PC-3 (cell line): ENCODE results near the gene C5AR2. TPM values are rescaled to one million over a fixed set of nuclear protein-coding genes. Genes with fewer than 3 reads are reported as not detected.

ENCODE experiments used
- ATAC-seq: fragments of 200-7000 bp; cut with Tn5 transposase; 2 replicates; pipeline ENCODE4 v1.9.1; 2020; ENCODE audit warnings: mild to moderate bottlenecking, moderate library complexity
- BruUV-seq: library from RNA; stranded (reverse); fragments of 400-500 nt; replicated peaks from 2 replicates; lab custom pipeline; 2021; lab: Mats Ljungman, UMichigan
- CTCF ChIA-PET: fragments of 300-600 bp; sonication (Branson Sonifier 250); formaldehyde crosslinking; loops from one replicate; lab custom pipeline; 2022; ENCODE audit warnings: antibody characterized with exemption; lab: Charles Lee
- POLR2A ChIA-PET: fragments of 300-600 bp; sonication (Branson Sonifier 250); formaldehyde crosslinking; loops from one replicate; lab custom pipeline; 2022; ENCODE audit warnings: antibody characterized with exemption; ENCODE audit not compliant: unreplicated experiment; lab: Charles Lee
- DNase-seq: peaks from one replicate; pipeline ENCODE4 v3.0.0-alpha.2; 2015
- H2AFZ ChIP-seq: fragments of 300-600 bp; sonication (generic); 2 replicates; pipeline ENCODE4 v1.6.0; 2016; ENCODE audit warnings: antibody characterized with exemption, low read length
- H3F3A ChIP-seq: fragments of 300-600 bp; sonication (generic); one replicate; pipeline ENCODE4 v1.6.0; 2017; ENCODE audit warnings: antibody characterized with exemption, low read length, control low read depth, mild to moderate bottlenecking; ENCODE audit not compliant: unreplicated experiment
- H3K27ac ChIP-seq: fragments of 300-600 bp; sonication (generic); 2 replicates; pipeline ENCODE4 v1.5.1; 2016; ENCODE audit warnings: mild to moderate bottlenecking, low read length
- H3K27me3 ChIP-seq: fragments of 300-600 bp; sonication (generic); 2 replicates; pipeline ENCODE4 v1.6.1; 2016; ENCODE audit warnings: low read length, mixed read lengths
- H3K36me3 ChIP-seq: fragments of 300-600 bp; sonication (generic); 2 replicates; pipeline ENCODE4 v1.6.1; 2016; ENCODE audit warnings: low read depth, mixed run types, low read length, mixed read lengths
- H3K4me1 ChIP-seq: fragments of 300-600 bp; sonication (generic); 2 replicates; pipeline ENCODE4 v1.5.1; 2016; ENCODE audit warnings: low read length; ENCODE audit not compliant: insufficient read depth
- H3K4me2 ChIP-seq: fragments of 300-600 bp; sonication (generic); 2 replicates; pipeline ENCODE4 v1.6.0; 2016; ENCODE audit warnings: low read length
- H3K4me3 ChIP-seq: fragments of 300-600 bp; sonication (generic); 2 replicates; pipeline ENCODE4 v1.5.1; 2016; ENCODE audit warnings: mild to moderate bottlenecking, low read length, mixed read lengths
- H3K79me2 ChIP-seq: fragments of 300-600 bp; sonication (generic); 2 replicates; pipeline ENCODE4 v1.6.1; 2017; ENCODE audit warnings: low read length, mixed read lengths
- H3K9ac ChIP-seq: fragments of 300-600 bp; sonication (generic); 2 replicates; pipeline ENCODE4 v1.6.0; 2016; ENCODE audit warnings: mild to moderate bottlenecking, low read length
- H3K9me2 ChIP-seq: fragments of 300-600 bp; sonication (generic); replicated peaks from 2 replicates; pipeline ENCODE4 v1.6.1; 2016; ENCODE audit warnings: mixed run types, low read length, mixed read lengths
- H3K9me3 ChIP-seq: fragments of 300-600 bp; sonication (generic); 2 replicates; pipeline ENCODE4 v1.6.1; 2016; ENCODE audit warnings: low read length, mixed read lengths
- H4K20me1 ChIP-seq: fragments of 300-600 bp; sonication (generic); 2 replicates; pipeline ENCODE4 v1.6.1; 2016; ENCODE audit warnings: low read length, mixed read lengths
- EZH2 ChIP-seq: fragments of 300-600 bp; sonication (generic); IDR thresholded peaks from one replicate; pipeline ENCODE4 v1.6.1; 2017; ENCODE audit warnings: antibody characterized with exemption, mild to moderate bottlenecking, low read length; ENCODE audit not compliant: unreplicated experiment
- EZH2phosphoT487 ChIP-seq: fragments of 300-600 bp; sonication (generic); IDR thresholded peaks from 2 replicates; pipeline ENCODE4 v1.6.1; 2018; ENCODE audit warnings: mild to moderate bottlenecking, antibody characterized with exemption, low read length, borderline replicate concordance
- intact Hi-C: fragments of 100-400 bp; cut with micrococcal nuclease; formaldehyde crosslinking; loops from 2 replicates; pipeline ENCODE4 v1.9.0; 2023
- total RNA-seq: library from RNA; depleted of rRNA; stranded (reverse); fragments of >200 nt; gene quantifications from 2 replicates; pipeline ENCODE4 v1.2.3, GENCODE V29; 2014
- TF ChIP-seq, protein P1 (sequence below): fragments of 300-600 bp; sonication (generic); conservative IDR thresholded peaks from 2 replicates; pipeline ENCODE4 v1.5.1; 2017; ENCODE audit warnings: antibody characterized with exemption, low read depth, mild to moderate bottlenecking, low read length

The C5AR2 gene
- total RNA-seq, 1 experiment from 2014 or later = not detected

DNA sequence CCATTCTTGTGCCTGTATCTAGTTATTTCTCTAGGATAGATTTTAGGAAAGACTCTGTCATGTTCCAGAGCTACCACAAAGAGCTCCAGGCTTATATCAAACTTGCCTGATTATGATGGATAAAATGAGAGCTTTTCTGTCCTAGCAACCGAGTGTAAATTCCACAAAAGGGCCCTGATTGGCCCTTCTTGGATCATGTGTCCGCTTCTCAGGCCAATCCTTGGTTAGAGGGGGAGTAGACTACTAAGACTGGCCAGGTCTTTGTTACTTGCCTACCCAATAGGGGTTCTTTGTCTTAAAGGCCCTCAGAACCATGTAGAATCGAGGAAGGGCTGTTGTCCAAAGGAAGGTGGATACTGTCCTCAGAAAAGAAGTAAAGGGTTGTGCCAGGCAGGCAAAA, 19.6 kb downstream of the C5AR2 start:
- intact Hi-C loops = no loop called here
- Histone ChIP-seq H3K9me3 (no peaks in the 10 kb centered on the region), H2AFZ (no peak overlapping the region), H4K20me1 (no peaks in the 10 kb centered on the region), H3K9me2 (no peaks in the 10 kb centered on the region), H3K4me2 (no peak overlapping the region), H3K27me3 (no peaks in the 10 kb centered on the region), H3K4me1 (peaks cover 8% of the 10 kb centered on the region; the same call in 1 of the 2 replicates), H3K79me2 (peaks cover 46% of the 10 kb centered on the region), H3K9ac (no peak overlapping the region), H3K4me3 (no peak overlapping the region), H3K36me3 (peaks cover 14% of the 10 kb centered on the region; the same call in 1 of the 2 replicates), H3F3A (no peaks in the 10 kb centered on the region), H3K27ac (no peak overlapping the region)
- ChIA-PET POLR2A (no interaction called here), CTCF (no interaction called here)
- no peak for TF ChIP-seq EZH2phosphoT487
- TF ChIP-seq EZH2 = no peak
- TF ChIP-seq, protein P1, sequence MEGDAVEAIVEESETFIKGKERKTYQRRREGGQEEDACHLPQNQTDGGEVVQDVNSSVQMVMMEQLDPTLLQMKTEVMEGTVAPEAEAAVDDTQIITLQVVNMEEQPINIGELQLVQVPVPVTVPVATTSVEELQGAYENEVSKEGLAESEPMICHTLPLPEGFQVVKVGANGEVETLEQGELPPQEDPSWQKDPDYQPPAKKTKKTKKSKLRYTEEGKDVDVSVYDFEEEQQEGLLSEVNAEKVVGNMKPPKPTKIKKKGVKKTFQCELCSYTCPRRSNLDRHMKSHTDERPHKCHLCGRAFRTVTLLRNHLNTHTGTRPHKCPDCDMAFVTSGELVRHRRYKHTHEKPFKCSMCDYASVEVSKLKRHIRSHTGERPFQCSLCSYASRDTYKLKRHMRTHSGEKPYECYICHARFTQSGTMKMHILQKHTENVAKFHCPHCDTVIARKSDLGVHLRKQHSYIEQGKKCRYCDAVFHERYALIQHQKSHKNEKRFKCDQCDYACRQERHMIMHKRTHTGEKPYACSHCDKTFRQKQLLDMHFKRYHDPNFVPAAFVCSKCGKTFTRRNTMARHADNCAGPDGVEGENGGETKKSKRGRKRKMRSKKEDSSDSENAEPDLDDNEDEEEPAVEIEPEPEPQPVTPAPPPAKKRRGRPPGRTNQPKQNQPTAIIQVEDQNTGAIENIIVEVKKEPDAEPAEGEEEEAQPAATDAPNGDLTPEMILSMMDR = no peak
- no peak for ATAC-seq
- peak; percentile 37 for DNase-seq
- no TSS peak for BruUV-seq

DNA sequence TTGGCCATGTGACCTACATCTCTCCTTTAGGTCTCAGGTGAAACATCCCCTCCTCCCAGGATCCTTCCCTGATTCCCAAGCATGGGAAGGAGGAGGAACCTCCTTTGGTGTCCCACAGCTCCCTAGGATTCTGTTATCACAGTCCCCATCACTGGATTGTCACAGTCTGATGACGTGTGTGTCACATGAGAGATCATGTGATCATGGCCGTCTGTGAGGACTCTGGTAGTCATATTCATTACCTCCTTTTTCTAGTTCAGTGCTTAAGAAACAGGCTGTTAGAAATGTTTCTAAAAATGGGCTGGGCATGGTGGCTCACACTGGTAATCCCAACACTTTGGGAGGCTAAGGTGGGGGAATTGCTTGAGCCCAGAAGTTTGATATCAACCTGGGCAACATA, 20.1 kb downstream of the C5AR2 start:
- peaks cover 8% of the 10 kb centered on the region; the same call in 1 of the 2 replicates for H3K4me1 ChIP-seq
- ChIA-PET POLR2A (no interaction called here), CTCF (no interaction called here)
- H3K79me2 ChIP-seq = peaks cover 46% of the 10 kb centered on the region
- H3K9me2 ChIP-seq = no peaks in the 10 kb centered on the region
- DNase-seq = no peak
- intact Hi-C loops = no loop called here
- no peaks in the 10 kb centered on the region for H3K9me3 ChIP-seq
- no peaks in the 10 kb centered on the region for H3K27me3 ChIP-seq
- H3F3A ChIP-seq = no peaks in the 10 kb centered on the region
- ATAC-seq = no peak
- no peaks in the 10 kb centered on the region for H4K20me1 ChIP-seq
- H3K36me3 ChIP-seq = peaks cover 17% of the 10 kb centered on the region; the same call in 1 of the 2 replicates
- no peak overlapping the region for H3K27ac ChIP-seq
- H3K4me2 ChIP-seq = no peak overlapping the region
- no TSS peak for BruUV-seq
- TF ChIP-seq EZH2phosphoT487 = no peak
- no peak for TF ChIP-seq EZH2
- TF ChIP-seq, protein P1 = no peak
- H3K9ac ChIP-seq = no peak overlapping the region
- H3K4me3 ChIP-seq = no peak overlapping the region
- no peak overlapping the region for H2AFZ ChIP-seq

DNA sequence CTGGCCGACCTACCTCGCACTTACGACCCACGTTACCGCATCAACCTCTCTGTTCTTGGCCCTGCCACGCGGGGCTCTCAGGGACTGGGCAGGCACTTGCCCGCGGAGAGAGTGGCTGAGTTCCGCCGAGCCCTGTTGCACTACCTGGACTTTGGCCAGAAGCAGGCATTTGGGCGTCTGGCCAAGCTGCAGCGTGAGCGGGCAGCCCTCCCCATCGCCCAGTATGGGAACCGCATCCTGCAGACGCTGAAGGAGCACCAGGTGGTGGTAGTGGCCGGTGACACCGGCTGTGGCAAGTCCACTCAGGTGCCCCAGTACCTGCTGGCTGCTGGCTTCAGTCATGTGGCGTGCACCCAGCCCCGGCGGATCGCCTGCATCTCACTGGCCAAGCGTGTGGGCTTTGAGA, 21.3 kb downstream of the C5AR2 start:
- POLR2A ChIA-PET = no interaction called here
- no peaks in the 10 kb centered on the region for H3F3A ChIP-seq
- no peak overlapping the region for H3K4me3 ChIP-seq
- H4K20me1 ChIP-seq = no peaks in the 10 kb centered on the region
- no peaks in the 10 kb centered on the region for H3K27me3 ChIP-seq
- H3K9me3 ChIP-seq = no peaks in the 10 kb centered on the region
- DNase-seq (no peak), ATAC-seq (no peak)
- TF ChIP-seq EZH2 (no peak), EZH2phosphoT487 (no peak)
- TF ChIP-seq, protein P1 = no peak
- H3K9ac ChIP-seq = no peak overlapping the region
- CTCF ChIA-PET = no interaction called here
- H2AFZ ChIP-seq = no peak overlapping the region
- H3K4me1 ChIP-seq = peaks cover 8% of the 10 kb centered on the region; the same call in 1 of the 2 replicates
- intact Hi-C loops = no loop called here
- H3K4me2 ChIP-seq = no peak overlapping the region
- H3K9me2 ChIP-seq = no peaks in the 10 kb centered on the region
- no peak overlapping the region for H3K27ac ChIP-seq
- no TSS peak for BruUV-seq
- H3K79me2 ChIP-seq = peaks cover 46% of the 10 kb centered on the region
- H3K36me3 ChIP-seq = peaks cover 24% of the 10 kb centered on the region
